Measurements from ENCODE around the gene HCN2.

HCN2 gene

DNA sequence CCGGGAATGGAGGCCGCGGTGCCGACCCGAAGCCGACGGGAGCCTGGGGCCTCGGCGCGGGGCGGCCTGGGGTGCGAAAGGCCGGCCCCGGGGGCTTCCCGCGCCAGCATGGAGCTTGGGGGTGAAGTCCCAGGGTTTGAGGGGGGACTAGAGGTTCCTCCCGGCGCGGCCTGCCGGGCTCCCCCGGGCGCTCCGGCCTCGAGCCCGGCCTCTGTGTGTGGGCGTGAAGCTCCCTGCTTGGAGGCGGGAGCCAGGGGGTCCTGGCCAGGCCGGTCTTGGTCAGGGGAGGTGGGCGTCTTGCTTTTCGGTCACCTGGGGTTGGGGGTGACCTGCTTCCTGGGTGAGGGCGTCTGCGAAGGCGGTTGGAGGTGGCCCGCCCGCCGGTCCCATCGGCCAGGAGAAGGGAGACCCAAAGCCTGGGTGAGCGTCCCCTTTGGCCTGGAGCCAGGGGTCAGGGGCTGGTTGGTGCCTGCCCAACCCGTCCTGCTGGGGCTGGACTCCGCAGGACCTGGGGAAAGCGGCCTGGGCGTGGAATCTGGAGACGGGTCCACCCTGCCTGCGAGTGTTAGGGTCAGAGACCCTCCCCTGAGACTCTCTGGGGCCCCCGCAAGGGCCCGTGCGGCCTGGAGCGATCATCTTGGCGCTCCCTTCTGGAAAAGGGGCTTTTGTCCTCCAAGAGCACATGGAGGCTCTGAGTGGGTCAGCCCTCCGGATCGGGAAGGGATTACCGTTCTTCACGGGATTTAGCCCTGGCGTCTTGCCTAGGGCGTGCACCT lies 16.8 kb upstream of the HCN2 start:
- DNase-seq = peak; percentile 81
- Histone ChIP-seq H3K4me3 (ENCODE audit: low read depth, low read length) (peak overlapping the region; percentile 62), H3K36me3 (peaks cover 52% of the 10 kb centered on the region), H3K27ac (peak overlapping the region; percentile 94), H3K27me3 (ENCODE audit: insufficient read depth, low read depth, severe bottlenecking) (no peaks in the 10 kb centered on the region), H3K9me3 (ENCODE audit: severe bottlenecking) (peaks cover 5% of the 10 kb centered on the region)
- TF ChIP-seq, protein P1, sequence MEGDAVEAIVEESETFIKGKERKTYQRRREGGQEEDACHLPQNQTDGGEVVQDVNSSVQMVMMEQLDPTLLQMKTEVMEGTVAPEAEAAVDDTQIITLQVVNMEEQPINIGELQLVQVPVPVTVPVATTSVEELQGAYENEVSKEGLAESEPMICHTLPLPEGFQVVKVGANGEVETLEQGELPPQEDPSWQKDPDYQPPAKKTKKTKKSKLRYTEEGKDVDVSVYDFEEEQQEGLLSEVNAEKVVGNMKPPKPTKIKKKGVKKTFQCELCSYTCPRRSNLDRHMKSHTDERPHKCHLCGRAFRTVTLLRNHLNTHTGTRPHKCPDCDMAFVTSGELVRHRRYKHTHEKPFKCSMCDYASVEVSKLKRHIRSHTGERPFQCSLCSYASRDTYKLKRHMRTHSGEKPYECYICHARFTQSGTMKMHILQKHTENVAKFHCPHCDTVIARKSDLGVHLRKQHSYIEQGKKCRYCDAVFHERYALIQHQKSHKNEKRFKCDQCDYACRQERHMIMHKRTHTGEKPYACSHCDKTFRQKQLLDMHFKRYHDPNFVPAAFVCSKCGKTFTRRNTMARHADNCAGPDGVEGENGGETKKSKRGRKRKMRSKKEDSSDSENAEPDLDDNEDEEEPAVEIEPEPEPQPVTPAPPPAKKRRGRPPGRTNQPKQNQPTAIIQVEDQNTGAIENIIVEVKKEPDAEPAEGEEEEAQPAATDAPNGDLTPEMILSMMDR (IDR thresholded peaks at IDR 0.05; ENCODE audit: low read depth, low read length) = peak; percentile 11; the same call in 1 of the 2 replicates

DNA sequence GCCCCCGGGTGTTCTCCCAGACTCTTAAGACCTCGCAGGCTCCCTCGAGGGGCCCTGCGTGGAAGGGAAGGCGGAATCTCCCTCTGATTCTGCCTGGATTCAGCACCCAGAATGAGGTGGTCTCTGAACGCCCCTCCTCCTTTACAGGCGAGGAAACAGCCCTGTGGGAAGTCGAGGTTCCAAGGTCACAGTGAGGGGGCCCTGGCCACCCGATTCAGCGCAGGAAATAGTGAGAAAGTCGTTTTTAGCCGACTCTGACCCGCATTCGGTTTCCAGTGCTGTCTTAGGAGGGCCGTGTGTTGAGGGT lies 16.2 kb upstream of the HCN2 start:
- Histone ChIP-seq H3K27ac (peak overlapping the region; percentile 94), H3K27me3 (ENCODE audit: insufficient read depth, low read depth, severe bottlenecking) (no peaks in the 10 kb centered on the region), H3K4me3 (ENCODE audit: low read depth, low read length) (peak overlapping the region; percentile 62), H3K36me3 (peaks cover 57% of the 10 kb centered on the region), H3K9me3 (ENCODE audit: severe bottlenecking) (peaks cover 5% of the 10 kb centered on the region)
- TF ChIP-seq, protein P1 (IDR thresholded peaks at IDR 0.05; ENCODE audit: low read depth, low read length) = no peak
- DNase-seq = no peak

DNA sequence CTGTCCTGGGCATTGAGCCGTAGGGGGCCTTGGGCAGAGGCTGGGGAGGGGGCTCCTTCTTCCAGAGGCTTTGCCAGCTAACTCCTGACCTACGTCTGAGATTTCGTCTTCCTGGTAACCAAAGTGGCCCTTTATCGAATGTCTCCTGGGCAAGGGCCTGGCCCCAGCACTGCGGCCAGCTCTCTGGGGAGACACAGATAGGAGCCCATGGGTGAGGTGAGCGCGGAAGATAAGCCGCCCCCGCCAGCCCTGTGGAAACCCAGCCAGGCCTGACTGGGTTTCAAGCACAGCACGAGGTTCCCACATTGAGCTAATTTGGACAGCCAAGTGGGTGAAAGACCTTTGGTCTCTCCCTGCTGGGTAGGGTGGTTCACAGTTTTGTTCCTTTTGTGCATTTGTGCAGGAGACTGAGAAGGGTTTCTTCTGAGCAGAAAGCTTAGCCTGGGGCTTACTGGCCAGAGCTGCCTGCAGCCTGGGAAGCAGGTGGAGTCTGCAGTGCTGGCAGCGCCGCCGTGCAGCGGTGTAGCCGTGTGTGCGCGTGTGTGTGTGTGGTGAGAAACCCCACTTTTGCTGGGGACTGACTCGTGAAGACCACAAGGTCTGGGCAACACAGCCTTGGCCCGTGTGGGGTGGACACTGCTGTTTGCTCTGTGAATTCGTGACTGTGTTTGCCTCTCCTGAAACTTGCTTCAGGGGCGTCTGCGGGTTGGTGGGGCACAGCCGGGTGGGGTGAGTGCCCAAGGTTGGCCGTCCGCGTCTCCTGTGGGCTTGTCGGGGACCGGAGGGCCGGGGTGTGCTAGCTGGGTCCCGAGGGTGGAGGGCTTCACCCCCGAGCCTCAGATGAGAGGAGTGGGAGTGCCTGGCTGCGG lies 14.8 kb upstream of the HCN2 start:
- H3K27me3 ChIP-seq (ENCODE audit: insufficient read depth, low read depth, severe bottlenecking) = no peaks in the 10 kb centered on the region
- TF ChIP-seq, protein P1 (IDR thresholded peaks at IDR 0.05; ENCODE audit: low read depth, low read length) = no peak
- no peak overlapping the region for H3K4me3 ChIP-seq (ENCODE audit: low read depth, low read length)
- H3K36me3 ChIP-seq = peaks cover 70% of the 10 kb centered on the region
- peaks cover 3% of the 10 kb centered on the region for H3K9me3 ChIP-seq (ENCODE audit: severe bottlenecking)
- no peak for DNase-seq
- H3K27ac ChIP-seq = no peak overlapping the region

DNA sequence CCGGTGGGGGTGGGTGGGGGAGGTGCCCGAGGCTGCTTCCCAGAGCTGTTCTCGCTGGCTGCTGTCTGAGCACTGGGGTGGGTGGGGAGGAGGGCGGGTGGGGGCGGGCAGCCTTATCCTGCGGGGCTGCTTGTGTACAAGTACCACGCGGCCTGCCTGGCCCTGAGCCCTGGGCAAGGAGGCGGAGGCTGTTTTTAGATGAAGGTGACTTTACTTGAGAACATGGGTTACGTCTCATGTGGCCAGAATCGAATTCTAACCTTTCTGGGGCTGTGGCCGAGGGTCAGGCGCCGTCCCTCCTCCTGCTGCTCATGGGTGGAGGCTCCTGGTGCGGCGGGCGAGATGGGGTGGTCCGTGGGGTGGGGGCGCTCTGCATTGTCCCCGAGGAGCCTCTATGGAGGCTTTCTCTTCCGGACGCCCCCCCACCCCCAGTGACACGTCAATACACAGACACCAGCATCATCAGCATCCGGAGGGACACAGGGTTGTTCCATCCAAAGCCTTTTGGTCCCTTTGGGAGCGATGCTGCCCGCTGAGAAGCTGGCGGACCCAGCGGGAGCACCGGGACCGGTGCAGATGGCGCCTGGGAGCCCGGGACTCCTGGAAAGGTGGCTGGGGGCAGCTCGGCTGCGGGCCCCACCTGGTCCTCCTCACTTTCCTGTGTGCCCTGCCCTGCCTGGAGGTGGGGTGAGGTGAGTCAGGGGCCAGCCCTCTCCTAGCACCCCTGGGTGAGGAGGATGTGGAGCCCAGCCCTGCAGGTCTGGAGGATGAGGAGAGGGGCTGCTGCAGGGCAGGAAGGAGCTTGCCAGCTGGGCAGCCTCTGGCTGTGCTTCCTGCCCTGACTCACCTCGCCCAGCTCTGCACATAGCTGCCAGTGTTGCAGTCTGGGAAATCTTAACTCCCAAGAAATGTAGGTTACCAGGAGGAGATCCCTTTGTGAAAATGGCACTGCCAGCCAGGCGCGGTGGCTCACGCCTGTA lies 13.9 kb upstream of the HCN2 start:
- TF ChIP-seq, protein P1 (IDR thresholded peaks at IDR 0.05; ENCODE audit: low read depth, low read length) = no peak
- Histone ChIP-seq H3K36me3 (peaks cover 77% of the 10 kb centered on the region), H3K9me3 (ENCODE audit: severe bottlenecking) (no peaks in the 10 kb centered on the region), H3K27ac (no peak overlapping the region), H3K27me3 (ENCODE audit: insufficient read depth, low read depth, severe bottlenecking) (no peaks in the 10 kb centered on the region), H3K4me3 (ENCODE audit: low read depth, low read length) (no peak overlapping the region)
- no peak for DNase-seq

DNA sequence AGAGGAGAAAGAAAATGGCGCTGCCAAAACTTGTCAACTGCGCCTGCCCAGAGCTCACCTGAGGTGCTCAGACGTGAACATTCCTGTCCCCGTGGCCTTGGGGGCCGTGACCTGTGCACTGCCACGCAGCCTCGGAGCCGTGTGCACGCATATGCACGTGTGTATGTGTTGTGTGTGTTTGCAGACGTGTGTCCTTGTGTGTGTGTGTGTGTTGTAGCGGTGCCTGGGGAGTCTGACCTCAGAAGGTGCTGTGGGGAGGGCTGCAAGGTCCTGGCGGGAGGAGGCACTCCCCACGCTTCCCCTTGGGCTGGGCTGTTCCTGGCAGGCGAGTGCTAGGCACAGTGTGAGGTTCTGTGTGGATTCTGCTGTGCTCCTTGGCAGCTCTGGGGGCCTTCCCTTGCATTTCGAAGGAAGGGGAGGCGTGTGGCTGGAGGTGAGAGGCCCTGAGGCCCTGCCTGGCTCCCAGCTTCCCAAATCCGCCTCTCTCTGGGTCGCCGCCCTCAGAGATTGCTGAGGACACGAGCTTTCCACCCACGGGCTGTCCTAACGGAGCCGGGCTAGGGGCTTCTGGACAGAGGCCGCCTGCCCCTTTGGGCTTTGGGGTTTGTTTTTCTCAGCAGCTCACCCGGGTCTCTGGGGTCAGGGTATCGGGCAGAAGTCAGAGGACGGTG lies 12.8 kb upstream of the HCN2 start:
- peaks cover 82% of the 10 kb centered on the region for H3K36me3 ChIP-seq
- DNase-seq = no peak
- TF ChIP-seq, protein P1 (IDR thresholded peaks at IDR 0.05; ENCODE audit: low read depth, low read length) = no peak
- no peaks in the 10 kb centered on the region for H3K9me3 ChIP-seq (ENCODE audit: severe bottlenecking)
- H3K27ac ChIP-seq = no peak overlapping the region
- no peaks in the 10 kb centered on the region for H3K27me3 ChIP-seq (ENCODE audit: insufficient read depth, low read depth, severe bottlenecking)
- H3K4me3 ChIP-seq (ENCODE audit: low read depth, low read length) = no peak overlapping the region
